HepG2 (cell line): ENCODE data around the gene CCDC201. TPM values are rescaled to one million over a fixed set of nuclear protein-coding genes. Genes with fewer than 3 reads are reported as not detected.
A peak's percentile ranks its signal among the peaks of the same experiment; 100 is the strongest.

ENCODE experiments used
- CBX1 ChIP-seq: IDR thresholded peaks from one replicate; pipeline ENCODE4 v1.6.1; 2016; ENCODE audit warnings: antibody characterized with exemption, low read depth
- CBX5 ChIP-seq: sonication (generic); formaldehyde crosslinking; IDR thresholded peaks from 2 replicates; pipeline ENCODE4 v1.4.0; 2020; ENCODE audit warnings: missing genetic modification reagents, borderline replicate concordance
- FOSL2 ChIP-seq: sonication (generic); formaldehyde crosslinking; IDR thresholded peaks from 2 replicates; pipeline ENCODE4 v1.4.0; 2020; ENCODE audit warnings: missing genetic modification reagents
- GLI4 ChIP-seq: sonication (generic); formaldehyde crosslinking; IDR thresholded peaks from 2 replicates; pipeline ENCODE4 v1.5.1; 2020; ENCODE audit warnings: missing genetic modification reagents, mild to moderate bottlenecking, moderate library complexity, borderline replicate concordance
- HOXA9 ChIP-seq: sonication (generic); formaldehyde crosslinking; IDR thresholded peaks from 2 replicates; pipeline ENCODE4 v1.8.1; 2022; ENCODE audit warnings: missing genetic modification reagents, mild to moderate bottlenecking, moderate library complexity, borderline replicate concordance
- HOXD1 ChIP-seq: sonication (generic); formaldehyde crosslinking; IDR thresholded peaks from 2 replicates; pipeline ENCODE4 v1.5.0; 2020; ENCODE audit warnings: missing genetic modification reagents
- KDM5B ChIP-seq: sonication (generic); formaldehyde crosslinking; IDR thresholded peaks from 2 replicates; pipeline ENCODE4 v1.4.0; 2020; ENCODE audit warnings: missing genetic modification reagents, mild to moderate bottlenecking, borderline replicate concordance
- PAXIP1 ChIP-seq: sonication (generic); formaldehyde crosslinking; conservative IDR thresholded peaks from 2 replicates; pipeline ENCODE4 v1.4.0; 2020; ENCODE audit warnings: mild to moderate bottlenecking, missing genetic modification reagents, moderate library complexity
- PBX2 ChIP-seq: IDR thresholded peaks from 2 replicates; pipeline ENCODE4 v1.6.1; 2016; ENCODE audit warnings: control low read depth
- TBX2 ChIP-seq: sonication (generic); formaldehyde crosslinking; IDR thresholded peaks from 2 replicates; pipeline ENCODE4 v1.5.0; 2020; ENCODE audit warnings: missing genetic modification reagents, mild to moderate bottlenecking, borderline replicate concordance
- THAP7 ChIP-seq: sonication (generic); formaldehyde crosslinking; IDR thresholded peaks from 2 replicates; pipeline ENCODE4 v1.8.1; 2023; ENCODE audit warnings: mild to moderate bottlenecking, missing genetic modification reagents
- ZBTB34 ChIP-seq: sonication (generic); formaldehyde crosslinking; IDR thresholded peaks from 2 replicates; pipeline ENCODE4 v1.8.0; 2022; ENCODE audit warnings: mild to moderate bottlenecking, missing genetic modification reagents
- ZC3H13 ChIP-seq: sonication (generic); formaldehyde crosslinking; IDR thresholded peaks from 2 replicates; pipeline ENCODE4 v1.8.1; 2023; ENCODE audit warnings: mild to moderate bottlenecking, missing genetic modification reagents, moderate library complexity
- ZNF772 ChIP-seq: sonication (generic); formaldehyde crosslinking; IDR thresholded peaks from 2 replicates; pipeline ENCODE4 v1.5.0; 2020; ENCODE audit warnings: mild to moderate bottlenecking, missing genetic modification reagents
- ZNF788 ChIP-seq: sonication (generic); formaldehyde crosslinking; IDR thresholded peaks from 2 replicates; pipeline ENCODE4 v1.5.0; 2020; ENCODE audit warnings: mild to moderate bottlenecking, missing genetic modification reagents, borderline replicate concordance
- polyA plus RNA-seq, 8 experiments: library from polyadenylated mRNA; depleted of rRNA in 3 of 8; stranded (reverse) in 7 of 8; unstranded in 1 of 8; fragments of >200 nt; fragmentation: Illumina TruSeq in 4 of 8; extraction: Trizol in 4 of 8; gene quantifications; 2 replicates each; pipeline versions ENCODE4 v1.2.1 to v1.2.3, GENCODE V29; 2011 to 2016; ENCODE audit warnings: low read depth in 4 of 8, missing spikeins in 1 of 8, mixed read lengths in 1 of 8; ENCODE audit not compliant: insufficient read depth in 1 of 8
- total RNA-seq, 5 experiments: library from RNA; depleted of rRNA; stranded (reverse); fragments of >200 nt; fragmentation: Illumina TruSeq; extraction: Trizol; gene quantifications; 2 replicates each; pipeline ENCODE4 v1.2.3, GENCODE V29; 2016; ENCODE audit warnings: low read depth in 1 of 5
- TF ChIP-seq, protein P1 (sequence below): sonication (generic); formaldehyde crosslinking; IDR thresholded peaks from 2 replicates; pipeline ENCODE4 v1.5.1; 2020; ENCODE audit warnings: mild to moderate bottlenecking, missing genetic modification reagents

The CCDC201 gene
- total and polyA plus RNA-seq, 2 of the 13 experiments (the other 11 are each of a cell fraction or from before 2014, with no cell fraction given): 0.92 TPM; not detected in 1

DNA sequence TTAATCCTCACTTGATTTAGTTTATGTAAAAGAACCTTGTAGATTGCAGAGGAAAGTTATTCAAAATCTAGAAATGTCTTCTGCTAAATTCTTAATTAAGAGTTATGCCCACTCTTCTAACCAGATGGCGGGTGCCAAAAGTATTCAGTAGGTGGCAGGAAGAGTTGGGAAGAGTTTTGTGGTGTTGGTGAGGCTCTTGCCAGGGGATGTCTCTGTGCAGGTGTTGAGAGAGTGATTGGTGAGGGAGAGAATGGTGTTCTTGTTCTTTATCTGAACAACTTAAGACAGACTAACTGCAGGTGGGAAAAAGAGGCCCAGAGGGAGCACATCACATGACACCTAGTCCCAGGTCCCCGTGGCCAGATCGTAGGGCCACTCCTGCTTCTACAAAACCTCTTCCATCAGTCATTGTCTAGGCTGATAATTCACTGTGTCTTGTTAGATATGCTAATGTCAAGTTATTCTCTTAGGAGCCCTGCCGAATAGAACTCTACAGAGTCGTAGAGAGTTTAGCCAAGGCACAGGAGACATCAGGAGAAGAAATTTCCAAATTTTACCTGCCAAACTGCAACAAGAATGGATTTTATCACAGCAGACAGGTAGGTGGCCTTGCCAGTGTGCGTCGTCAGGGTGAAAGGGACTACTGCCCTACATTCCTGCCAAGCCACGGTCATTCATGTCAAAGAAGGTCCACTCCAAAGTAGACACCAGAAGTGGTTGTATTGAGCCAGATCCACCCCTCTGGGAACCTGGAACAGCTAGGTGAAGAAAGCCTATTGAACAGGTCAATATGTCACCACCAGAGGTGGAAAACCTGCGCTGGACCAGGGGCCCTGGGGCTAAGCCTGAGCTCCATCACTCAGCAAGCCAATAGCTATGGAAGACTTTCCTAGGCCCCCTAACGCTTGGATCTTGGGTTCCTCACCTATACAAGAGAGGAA is 18.9 kb upstream of the CCDC201 start (continued):
- TF ChIP-seq, protein P1, sequence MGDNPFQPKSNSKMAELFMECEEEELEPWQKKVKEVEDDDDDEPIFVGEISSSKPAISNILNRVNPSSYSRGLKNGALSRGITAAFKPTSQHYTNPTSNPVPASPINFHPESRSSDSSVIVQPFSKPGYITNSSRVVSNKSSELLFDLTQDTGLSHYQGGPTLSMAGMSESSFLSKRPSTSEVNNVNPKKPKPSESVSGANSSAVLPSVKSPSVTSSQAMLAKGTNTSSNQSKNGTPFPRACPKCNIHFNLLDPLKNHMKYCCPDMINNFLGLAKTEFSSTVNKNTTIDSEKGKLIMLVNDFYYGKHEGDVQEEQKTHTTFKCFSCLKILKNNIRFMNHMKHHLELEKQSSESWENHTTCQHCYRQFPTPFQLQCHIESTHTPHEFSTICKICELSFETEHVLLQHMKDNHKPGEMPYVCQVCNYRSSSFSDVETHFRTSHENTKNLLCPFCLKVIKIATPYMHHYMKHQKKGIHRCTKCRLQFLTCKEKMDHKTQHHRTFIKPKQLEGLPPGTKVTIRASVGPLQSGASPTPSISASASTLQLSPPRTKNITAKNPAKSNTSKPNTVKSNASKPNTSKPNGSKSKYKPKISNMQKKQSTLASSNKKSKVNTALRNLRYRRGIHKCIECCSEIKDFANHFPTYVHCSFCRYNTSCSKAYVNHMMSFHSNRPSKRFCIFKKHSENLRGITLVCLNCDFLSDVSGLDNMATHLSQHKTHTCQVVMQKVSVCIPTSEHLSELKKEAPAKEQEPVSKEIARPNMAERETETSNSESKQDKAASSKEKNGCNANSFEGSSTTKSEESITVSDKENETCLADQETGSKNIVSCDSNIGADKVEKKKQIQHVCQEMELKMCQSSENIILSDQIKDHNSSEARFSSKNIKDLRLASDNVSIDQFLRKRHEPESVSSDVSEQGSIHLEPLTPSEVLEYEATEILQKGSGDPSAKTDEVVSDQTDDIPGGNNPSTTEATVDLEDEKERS (CRISPR knock-in tag): no peak
- TF ChIP-seq ZNF772 (CRISPR knock-in tag) (peak; percentile 68), PAXIP1 (CRISPR knock-in tag) (0 out of 2 replicates have a peak, but pooled peaks have one; percentile 28), HOXD1 (CRISPR knock-in tag) (no peak), ZBTB34 (peak; percentile 5; the same call in 1 of the 2 replicates), KDM5B (CRISPR knock-in tag) (0 out of 2 replicates have a peak, but pooled peaks have one; percentile 0), CBX1 (peak; percentile 51), ZNF788 (peak; percentile 32; the same call in 1 of the 2 replicates), TBX2 (CRISPR knock-in tag) (peak; percentile 43; the same call in 1 of the 2 replicates), THAP7 (peak; percentile 72; the same call in 1 of the 2 replicates), FOSL2 (peak; percentile 27; the same call in 1 of the 2 replicates), HOXA9 (CRISPR knock-in tag) (0 out of 2 replicates have a peak, but pooled peaks have one; percentile 16), ZC3H13 (CRISPR knock-in tag) (peak; percentile 97), GLI4 (peak; percentile 27; the same call in 1 of the 2 replicates), PBX2 (CRISPR knock-in tag) (no peak), CBX5 (CRISPR knock-in tag) (0 out of 2 replicates have a peak, but pooled peaks have one; percentile 27)
